ENCODE results near the gene FAM200B. TPM values are rescaled to one million over a fixed set of nuclear protein-coding genes. Genes with fewer than 3 reads are reported as not detected.
"Not testable (repeated sequence)": the region's sequence is repeated elsewhere in the genome, so short reads cannot be mapped to it uniquely, and the experiment has no call there.

FAM200B gene
- total RNA-seq, 1 donor from 2014 or later: 36.1 TPM

GRCh38 chr4:15733061-15733460 lies 51.4 kb downstream of the FAM200B start:
- DNase-seq (ENCODE audit: low read depth): not testable (repeated sequence)

- no peak for DNase-seq (ENCODE audit: low read depth)
Measured at GRCh38 chr4:15735536-15735935, 53.9 kb downstream of the FAM200B start.

GRCh38 chr4:15736514-15737050 lies 55.0 kb downstream of the FAM200B start:
- DNase-seq (ENCODE audit: low read depth): no peak

- no peak for DNase-seq (ENCODE audit: low read depth)
Measured at GRCh38 chr4:15737255-15737654, 55.6 kb downstream of the FAM200B start.

GRCh38 chr4:15738877-15739276 lies 57.2 kb downstream of the FAM200B start:
- DNase-seq (ENCODE audit: low read depth): no peak

Other genes with a start within 250 kb of the FAM200B start
- 16.1 and 17.3 TPM in 2 replicates for gene CC2D2A, start 211.9 kb upstream of the FAM200B start, total RNA-seq
- 128 and 146 TPM in 2 replicates for gene FBXL5, start 26.5 kb upstream of the FAM200B start, total RNA-seq
- gene BST1, start 21.2 kb downstream of the FAM200B start, total RNA-seq: 0.88 and 1.4 TPM in 2 replicates
- not detected in 2 replicates for gene CD38, start 96.5 kb downstream of the FAM200B start, total RNA-seq

All from myocyte (in vitro differentiated cells).